AG10803 (cell line): ENCODE data around the gene ARHGDIA.

Source experiments
- DNase-seq: peaks from one replicate; pipeline ENCODE4 v3.0.0; 2010; ENCODE audit warnings: low read depth
- H3K4me3 ChIP-seq: 2 replicates; pipeline ENCODE4 v1.5.1; 2011; ENCODE audit warnings: mild to moderate bottlenecking, low read length, control low read depth
- CTCF ChIP-seq: conservative IDR thresholded peaks from 2 replicates; pipeline ENCODE4 v1.5.1; 2011; ENCODE audit warnings: mild to moderate bottlenecking, low read length, control low read depth, inconsistent platforms

The ARHGDIA gene

GRCh38 chr17:81865358-81865732 is 5.8 kb downstream of the ARHGDIA start:
- TF ChIP-seq CTCF = no peak
- no peak for DNase-seq
- H3K4me3 ChIP-seq = no peak overlapping the region

GRCh38 chr17:81863833-81864768 is 7.0 kb downstream of the ARHGDIA start:
- DNase-seq = no peak
- H3K4me3 ChIP-seq = no peak overlapping the region
- TF ChIP-seq CTCF = no peak

- no peak overlapping the region for H3K4me3 ChIP-seq
- peak; percentile 53 for DNase-seq
- no peak for TF ChIP-seq CTCF
Measured at GRCh38 chr17:81863123-81863675, 7.9 kb downstream of the ARHGDIA start.

GRCh38 chr17:81860756-81861568 is 10.2 kb downstream of the ARHGDIA start:
- DNase-seq = peak; percentile 100
- TF ChIP-seq CTCF = no peak
- H3K4me3 ChIP-seq = peak overlapping the region; percentile 86

- H3K4me3 ChIP-seq = peak within 1 kb of the TSS; percentile 95
- no peak for DNase-seq
- TF ChIP-seq CTCF = no peak
Measured at GRCh38 chr17:81859906-81860755, 11.0 kb downstream of the ARHGDIA start, which contains the start of gene P4HB. Gene P4HB (minus strand): TSS chr17:81860535. CDS start chr17:81860471, 64 bp downstream.
